Body of pancreas (tissue), 4 donors: ENCODE data around the gene UBE4A. TPM values are rescaled to one million over a fixed set of nuclear protein-coding genes. Genes with fewer than 3 reads are reported as not detected.

Experiments
- ATAC-seq: fragments of 150-250 bp; one replicate; pipeline ENCODE4 v1.9.1; 2016
- DNase-seq, 4 donors: peaks; one replicate each; pipeline ENCODE4 v3.0.0-alpha.2; 2019
- H3K27ac ChIP-seq, 4 donors: fragments of 200-600 bp; sonication (generic); 1 replicate in 3 of 4; 2 replicates in 1 of 4; pipeline versions ENCODE4 v1.5.1 to v1.6.1; 2016 to 2019; ENCODE audit warnings: mild to moderate bottlenecking in 1 of 4, mixed read lengths in 1 of 4, moderate library complexity in 1 of 4
- H3K27me3 ChIP-seq, 2 donors: fragments of 200-600 bp; sonication (generic); one replicate each; pipeline ENCODE4 v1.6.0; 2016; ENCODE audit warnings: mild to moderate bottlenecking in 1 of 2
- H3K36me3 ChIP-seq, 2 donors: fragments of 200-600 bp; sonication (generic); replicated peaks in 1 of 2; 2 replicates each; pipeline ENCODE4 v1.5.1; 2016; ENCODE audit warnings: low read depth in 2 of 2; ENCODE audit not compliant: insufficient read depth in 1 of 2
- H3K4me1 ChIP-seq: fragments of 200-600 bp; sonication (generic); one replicate; pipeline ENCODE4 v1.6.0; 2016
- H3K4me3 ChIP-seq, 2 donors: fragments of 200-600 bp; sonication (generic); 1 replicate in 1 of 2; 2 replicates in 1 of 2; pipeline ENCODE4 v1.5.1; 2016 to 2019
- H3K9me3 ChIP-seq, 3 donors: fragments of 200-600 bp; sonication (generic); 1 replicate in 2 of 3; 2 replicates in 1 of 3; pipeline ENCODE4 v1.5.1; 2016
- CTCF ChIP-seq, 7 experiments: fragments of 450-650 bp in 4 of 7; fragments of 200-600 bp in 3 of 7; sonication (generic) in 3 of 7; IDR thresholded peaks; one replicate each; pipeline ENCODE4 v1.5.1; 2016 to 2019; ENCODE audit warnings: antibody characterized with exemption in 7 of 7
- POLR2A ChIP-seq, 3 donors: fragments of 450-650 bp; IDR thresholded peaks; one replicate each; pipeline ENCODE4 v1.6.1; 2016; ENCODE audit warnings: antibody characterized with exemption in 3 of 3, mild to moderate bottlenecking in 2 of 3
- WGBS, 2 donors: methylation state at CpG; one replicate each; pipeline ENCODE4 v1.1.5; 2017; 5-methylcytosine and 5-hydroxymethylcytosine counted together
- intact Hi-C: fragments of 100-400 bp; cut with DNase I; formaldehyde crosslinking; loops from one replicate; pipeline ENCODE4 v1.15.1; 2023
- total RNA-seq, 2 donors: library from RNA; depleted of rRNA; stranded (reverse); fragments of >200 nt; gene quantifications; one replicate each; pipeline ENCODE4 v1.1.0, GENCODE V29; 2016

UBE4A gene
- total RNA-seq, 2 donors from 2014 or later, result 29.6 to 31.3 TPM

- ATAC-seq, result no peak
- intact Hi-C loops, result loop anchor here (5.0 kb wide), 1 partner anchor 122 kb away; no protein-coding TSS in a partner anchor
- H3K4me3 ChIP-seq, result no peak overlapping the region
- H3K4me1 ChIP-seq, result peaks cover 10% of the 10 kb centered on the region
- no peak for TF ChIP-seq CTCF (IDR thresholded peaks at IDR 0.05)
- WGBS, 2 donors, result 94 to 97% methylated on average over 4 of the region's 4 CpGs
- no peak overlapping the region for H3K27ac ChIP-seq
- H3K9me3 ChIP-seq, result no peaks in the 10 kb centered on the region
- H3K36me3 ChIP-seq, result peaks cover 4 to 56% of the 10 kb centered on the region in 2 donors
- DNase-seq, result no peak
- no peaks in the 10 kb centered on the region for H3K27me3 ChIP-seq
Measured at GRCh38 chr11:118370774-118371173, 11.4 kb downstream of the UBE4A start.

- intact Hi-C loops, result loop anchor here (5.0 kb wide), 1 partner anchor 119 kb away; no protein-coding TSS in a partner anchor
- H3K27me3 ChIP-seq, result no peaks in the 10 kb centered on the region
- no peak overlapping the region for H3K27ac ChIP-seq
- H3K36me3 ChIP-seq, result peaks cover 7 to 67% of the 10 kb centered on the region in 2 donors
- no peaks in the 10 kb centered on the region for H3K4me1 ChIP-seq
- no peaks in the 10 kb centered on the region for H3K9me3 ChIP-seq
- no peak for TF ChIP-seq POLR2A (IDR thresholded peaks at IDR 0.05)
- no peak for ATAC-seq
- no peak overlapping the region for H3K4me3 ChIP-seq
- 87 to 97% methylated on average over 2 of the region's 2 CpGs for WGBS, 2 donors
- no peak for DNase-seq
Measured at GRCh38 chr11:118373263-118373662, 13.9 kb downstream of the UBE4A start.

- no peaks in the 10 kb centered on the region for H3K4me1 ChIP-seq
- no peak overlapping the region for H3K27ac ChIP-seq
- no peak overlapping the region for H3K4me3 ChIP-seq
- intact Hi-C loops, result loop anchor here (5.0 kb wide), 1 partner anchor 118 kb away; no protein-coding TSS in a partner anchor
- H3K27me3 ChIP-seq, result no peaks in the 10 kb centered on the region
- 98% methylated on average over 5 of the region's 5 CpGs for WGBS, 2 donors
- DNase-seq (no peak), ATAC-seq (no peak)
- TF ChIP-seq CTCF (IDR thresholded peaks at IDR 0.05) (no peak), POLR2A (IDR thresholded peaks at IDR 0.05) (no peak)
- peaks cover 7 to 68% of the 10 kb centered on the region in 2 donors for H3K36me3 ChIP-seq
- H3K9me3 ChIP-seq, result no peaks in the 10 kb centered on the region
Measured at GRCh38 chr11:118373871-118374270, 14.5 kb downstream of the UBE4A start.

GRCh38 chr11:118374729-118375128 lies 15.3 kb downstream of the UBE4A start:
- H3K4me1 ChIP-seq, result no peaks in the 10 kb centered on the region
- 86 to 87% methylated on average over 3 of the region's 3 CpGs for WGBS, 2 donors
- no peaks in the 10 kb centered on the region for H3K27me3 ChIP-seq
- DNase-seq, result no peak
- no peak for TF ChIP-seq CTCF (IDR thresholded peaks at IDR 0.05)
- TF ChIP-seq POLR2A (IDR thresholded peaks at IDR 0.05), result no peak
- peaks cover 7 to 69% of the 10 kb centered on the region in 2 donors for H3K36me3 ChIP-seq
- H3K27ac ChIP-seq, result no peak overlapping the region
- no peaks in the 10 kb centered on the region for H3K9me3 ChIP-seq
- intact Hi-C loops, result loop anchor here (5.0 kb wide), 1 partner anchor 118 kb away; no protein-coding TSS in a partner anchor
- no peak overlapping the region for H3K4me3 ChIP-seq
- ATAC-seq, result no peak

GRCh38 chr11:118375978-118376377 lies 16.6 kb downstream of the UBE4A start:
- no peak overlapping the region for H3K27ac ChIP-seq
- peaks cover 4 to 67% of the 10 kb centered on the region in 2 donors for H3K36me3 ChIP-seq
- no peak overlapping the region for H3K4me3 ChIP-seq
- DNase-seq (no peak), ATAC-seq (no peak)
- intact Hi-C loops, result no loop called here
- no peaks in the 10 kb centered on the region for H3K9me3 ChIP-seq
- no peaks in the 10 kb centered on the region for H3K4me1 ChIP-seq
- no peaks in the 10 kb centered on the region for H3K27me3 ChIP-seq
- no peak for TF ChIP-seq CTCF (IDR thresholded peaks at IDR 0.05)
- no peak for TF ChIP-seq POLR2A (IDR thresholded peaks at IDR 0.05)
